Endothelial cell of umbilical vein (primary cell): ENCODE results near the gene NRXN3. TPM values are rescaled to one million over a fixed set of nuclear protein-coding genes. Genes with fewer than 3 reads are reported as not detected.

ENCODE experiments used
- BruUV-seq: library from RNA; stranded (reverse); fragments of 400-500 nt; replicated peaks from 2 replicates; lab custom pipeline; 2021; lab: Mats Ljungman, UMichigan
- CTCF ChIA-PET: fragments of 300-600, 350-600 bp; sonication (Branson Sonifier 250); formaldehyde crosslinking; loops from one replicate; lab custom pipeline; 2021; ENCODE audit warnings: antibody characterized with exemption, inconsistent platforms; lab: Charles Lee
- POLR2A ChIA-PET: fragments of 300-600, 350-600 bp; sonication (Branson Sonifier 250); formaldehyde crosslinking; loops from one replicate; lab custom pipeline; 2021; ENCODE audit warnings: antibody characterized with exemption, inconsistent platforms; lab: Charles Lee
- DNase-seq: peaks from one replicate; pipeline ENCODE4 v3.0.0-alpha.2; 2011; ENCODE audit warnings: low read depth, low spot score
- FAIRE-seq: peaks from 2 replicates; lab custom pipeline; 2011; peaks lifted over from hg19 to GRCh38; lab: Jason Lieb, UNC
- H2AFZ ChIP-seq: 2 replicates; pipeline ENCODE4 v1.6.0; 2012; ENCODE audit warnings: low read depth, low read length, control low read depth, inconsistent platforms
- H3K27ac ChIP-seq: 2 replicates; pipeline ENCODE4 v1.5.1; 2011; ENCODE audit warnings: low read depth, mild to moderate bottlenecking, control low read depth, low read length, moderate library complexity; ENCODE audit not compliant: insufficient read depth
- H3K27me3 ChIP-seq, 2 experiments: 2 replicates each; pipeline versions ENCODE4 v1.6.0 to v1.6.1; 2011; ENCODE audit warnings: low read length in 2 of 2, mixed read lengths in 1 of 2; ENCODE audit not compliant: control insufficient read depth in 2 of 2, insufficient read depth in 2 of 2
- H3K36me3 ChIP-seq, 2 experiments: 2 replicates in 1 of 2; 3 replicates in 1 of 2; pipeline ENCODE4 v1.5.1; 2011; ENCODE audit warnings: low read length in 2 of 2, mild to moderate bottlenecking in 1 of 2, moderate library complexity in 1 of 2; ENCODE audit not compliant: control insufficient read depth in 2 of 2, insufficient read depth in 2 of 2; ENCODE audit errors: extremely low read depth in 1 of 2
- H3K4me1 ChIP-seq: 3 replicates; pipeline ENCODE4 v1.5.1; 2011; ENCODE audit warnings: mild to moderate bottlenecking, low read length; ENCODE audit not compliant: control insufficient read depth, insufficient read depth; ENCODE audit errors: extremely low read depth
- H3K4me2 ChIP-seq: 2 replicates; pipeline ENCODE4 v1.6.1; 2011; ENCODE audit warnings: low read length, control low read depth, mixed read lengths; ENCODE audit not compliant: insufficient read depth
- H3K4me3 ChIP-seq, 3 experiments: fragments of 200-600 bp in 1 of 3; sonication (generic), shearing (Covaris generic) in 1 of 3; replicated peaks in 1 of 3; 2 replicates each; pipeline ENCODE4 v1.5.1; 2011 to 2016; ENCODE audit warnings: control low read depth in 3 of 3, low read length in 3 of 3, mild to moderate bottlenecking in 2 of 3, inconsistent platforms in 1 of 3, low read depth in 1 of 3, moderate library complexity in 1 of 3; ENCODE audit not compliant: insufficient read depth in 1 of 3
- H3K79me2 ChIP-seq: 2 replicates; pipeline ENCODE4 v1.6.0; 2012; ENCODE audit warnings: low read length, inconsistent platforms; ENCODE audit not compliant: control insufficient read depth, insufficient read depth
- H3K9ac ChIP-seq: replicated peaks from 2 replicates; pipeline ENCODE3; 2011; ENCODE audit warnings: low read length, control low read depth; ENCODE audit not compliant: insufficient read depth; ENCODE audit errors: extremely low read depth
- H3K9me1 ChIP-seq: replicated peaks from 3 replicates; pipeline ENCODE4 v1.6.0; 2011; ENCODE audit warnings: mild to moderate bottlenecking, low read length; ENCODE audit not compliant: control insufficient read depth, insufficient read depth; ENCODE audit errors: extremely low read depth
- H3K9me3 ChIP-seq: replicated peaks from 2 replicates; pipeline ENCODE4 v1.5.1; 2012; ENCODE audit warnings: low read length, inconsistent platforms; ENCODE audit not compliant: control insufficient read depth, insufficient read depth
- H4K20me1 ChIP-seq: replicated peaks from 2 replicates; pipeline ENCODE3; 2011; ENCODE audit warnings: mild to moderate bottlenecking, low read length; ENCODE audit not compliant: control insufficient read depth, insufficient read depth; ENCODE audit errors: extremely low read depth
- EZH2 ChIP-seq: IDR thresholded peaks from 2 replicates; pipeline ENCODE4 v1.6.1; 2012; ENCODE audit warnings: borderline replicate concordance, low read depth, mild to moderate bottlenecking, moderate library complexity, low read length, inconsistent platforms; ENCODE audit not compliant: severe bottlenecking
- FOS ChIP-seq: IDR thresholded peaks from 2 replicates; pipeline ENCODE4 v1.6.1; 2011; ENCODE audit warnings: mild to moderate bottlenecking, low read length, moderate library complexity, borderline replicate concordance; ENCODE audit not compliant: insufficient read depth
- GATA2 ChIP-seq: IDR thresholded peaks from 2 replicates; pipeline ENCODE4 v1.7.0; 2011; ENCODE audit warnings: low read depth, mild to moderate bottlenecking, moderate library complexity, mixed read lengths, low read length; ENCODE audit not compliant: insufficient read length, insufficient read depth
- JUN ChIP-seq: IDR thresholded peaks from 2 replicates; pipeline ENCODE4 v1.6.1; 2011; ENCODE audit warnings: borderline replicate concordance, low read depth; ENCODE audit not compliant: insufficient read length, insufficient read depth
- MAX ChIP-seq: IDR thresholded peaks from 2 replicates; pipeline ENCODE4 v1.6.1; 2011; ENCODE audit not compliant: insufficient read depth, insufficient read length
- MYC ChIP-seq: IDR thresholded peaks from one replicate; pipeline ENCODE4 v1.6.1; 2011; ENCODE audit warnings: mild to moderate bottlenecking, low read depth, low read length
- POLR2A ChIP-seq: IDR thresholded peaks from 2 replicates; pipeline ENCODE4 v1.6.1; 2012; ENCODE audit warnings: low read depth, mild to moderate bottlenecking, control low read depth, low read length
- POLR2AphosphoS5 ChIP-seq: IDR thresholded peaks from 2 replicates; pipeline ENCODE4 v1.6.1; 2012; ENCODE audit warnings: low read depth, mild to moderate bottlenecking, control low read depth, low read length, moderate library complexity; ENCODE audit not compliant: insufficient read depth
- dilution Hi-C: fragments of 300-500 bp; cut with MboI; formaldehyde crosslinking; loops from one replicate; pipeline ENCODE4 v1.15.0; 2019; ENCODE audit warnings: low sequenced_read_pairs; ENCODE audit not compliant: extremely low pct_ligation_motif_present
- intact Hi-C: fragments of 100-400 bp; cut with micrococcal nuclease; formaldehyde crosslinking; loops from one replicate; pipeline ENCODE4 v1.10.0; 2022
- polyA plus RNA-seq, 4 experiments: library from polyadenylated mRNA; depleted of rRNA in 3 of 4; stranded (reverse) in 3 of 4; unstranded in 1 of 4; fragments of >200 nt; gene quantifications; 2 replicates each; pipeline versions ENCODE4 v1.2.1 to v1.2.3, GENCODE V29; 2011 to 2012; ENCODE audit warnings: missing spikeins in 1 of 4
- total RNA-seq: library from RNA; stranded (reverse); gene quantifications from 2 replicates; pipeline ENCODE4 v1.2.3, GENCODE V29; 2021
- TF ChIP-seq, protein P1 (sequence below), 2 donors: IDR thresholded peaks; 1 replicate in 1 of 2; 2 replicates in 1 of 2; pipeline ENCODE4 v1.5.1; 2011; ENCODE audit warnings: low read length in 2 of 2, mild to moderate bottlenecking in 2 of 2, moderate library complexity in 2 of 2, control low read depth in 1 of 2, inconsistent platforms in 1 of 2, low read depth in 1 of 2; ENCODE audit not compliant: insufficient read depth in 1 of 2; ENCODE audit errors: extremely low read depth in 1 of 2

NRXN3 gene
- total and polyA plus RNA-seq, 2 donors (not counting 3 experiments of a cell fraction or from before 2014, with no cell fraction given) = 0.72 to 4.2 TPM

DNA sequence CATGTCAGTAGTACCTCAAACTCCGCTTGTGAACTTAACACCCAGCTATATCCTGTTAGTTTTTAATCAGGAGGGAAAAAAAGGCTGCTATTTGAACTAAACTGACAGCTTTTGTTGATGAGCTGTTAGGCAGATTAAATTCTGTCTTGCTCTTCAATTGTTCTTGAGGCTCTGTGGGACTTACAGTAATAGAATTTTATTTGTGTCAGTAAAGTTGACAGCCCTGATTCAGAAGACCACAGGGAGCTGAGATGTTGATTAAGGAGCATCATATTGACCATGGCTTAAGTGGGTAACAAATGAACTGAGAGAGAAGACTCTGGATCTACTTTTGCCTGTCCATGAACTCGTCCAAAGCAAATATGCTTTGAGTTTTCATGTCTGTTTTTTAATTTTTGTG, 1418.2 kb downstream of the NRXN3 start:
- no peak for FAIRE-seq
- dilution Hi-C loops = no loop called here
- CTCF ChIA-PET = interaction anchor here (1.5 kb wide), 1 partner anchor 629 kb away, joined by 4 read pairs; no protein-coding TSS in a partner anchor

More for the DNA sequence above, 1418.2 kb downstream of the NRXN3 start:
- Histone ChIP-seq H3K4me3 (no peak overlapping the region), H3K4me2 (no peak overlapping the region), H3K27ac (no peak overlapping the region), H3K36me3 (no peaks in the 10 kb centered on the region), H3K79me2 (no peaks in the 10 kb centered on the region), H3K27me3 (no peaks in the 10 kb centered on the region), H3K9me3 (no peaks in the 10 kb centered on the region), H3K4me1 (no peaks in the 10 kb centered on the region), H3K9ac (no peak overlapping the region), H2AFZ (no peak overlapping the region), H3K9me1 (no peaks in the 10 kb centered on the region), H4K20me1 (no peaks in the 10 kb centered on the region)
- no peak for DNase-seq
- POLR2A ChIA-PET = no interaction called here
- TF ChIP-seq MYC = no peak
- no peak for TF ChIP-seq POLR2A
- TF ChIP-seq EZH2 = no peak
- no peak for TF ChIP-seq FOS
- TF ChIP-seq MAX = no peak
- TF ChIP-seq GATA2 = no peak
- no peak for TF ChIP-seq JUN
- TF ChIP-seq, protein P1, sequence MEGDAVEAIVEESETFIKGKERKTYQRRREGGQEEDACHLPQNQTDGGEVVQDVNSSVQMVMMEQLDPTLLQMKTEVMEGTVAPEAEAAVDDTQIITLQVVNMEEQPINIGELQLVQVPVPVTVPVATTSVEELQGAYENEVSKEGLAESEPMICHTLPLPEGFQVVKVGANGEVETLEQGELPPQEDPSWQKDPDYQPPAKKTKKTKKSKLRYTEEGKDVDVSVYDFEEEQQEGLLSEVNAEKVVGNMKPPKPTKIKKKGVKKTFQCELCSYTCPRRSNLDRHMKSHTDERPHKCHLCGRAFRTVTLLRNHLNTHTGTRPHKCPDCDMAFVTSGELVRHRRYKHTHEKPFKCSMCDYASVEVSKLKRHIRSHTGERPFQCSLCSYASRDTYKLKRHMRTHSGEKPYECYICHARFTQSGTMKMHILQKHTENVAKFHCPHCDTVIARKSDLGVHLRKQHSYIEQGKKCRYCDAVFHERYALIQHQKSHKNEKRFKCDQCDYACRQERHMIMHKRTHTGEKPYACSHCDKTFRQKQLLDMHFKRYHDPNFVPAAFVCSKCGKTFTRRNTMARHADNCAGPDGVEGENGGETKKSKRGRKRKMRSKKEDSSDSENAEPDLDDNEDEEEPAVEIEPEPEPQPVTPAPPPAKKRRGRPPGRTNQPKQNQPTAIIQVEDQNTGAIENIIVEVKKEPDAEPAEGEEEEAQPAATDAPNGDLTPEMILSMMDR (IDR thresholded peaks at IDR 0.05; ENCODE audit: extremely low read depth in 1 of 2, insufficient read depth in 1 of 2, low read depth in 1 of 2, low read length in 2 of 2) = no peak
- TF ChIP-seq POLR2AphosphoS5 = no peak
- intact Hi-C loops = no loop called here
- no TSS peak for BruUV-seq
